ENCODE measurements around the gene CLK4. TPM values are rescaled to one million over a fixed set of nuclear protein-coding genes. Genes with fewer than 3 reads are reported as not detected.

Gene CLK4
- total RNA-seq, 1 donor from 2014 or later: 42.6 TPM

- no peak overlapping the region for H3K27ac Mint-ChIP-seq
- peaks cover 9% of the 10 kb centered on the region for H3K36me3 Mint-ChIP-seq
- TF ChIP-seq CTCF (conservative IDR thresholded peaks at IDR 0.05): no peak
- H3K9me3 Mint-ChIP-seq: peaks cover 6% of the 10 kb centered on the region
- H3K27me3 Mint-ChIP-seq: peaks cover 48% of the 10 kb centered on the region
- DNase-seq (ENCODE audit: extremely low spot score, unreplicated experiment): peak; percentile 69
- peaks cover 14% of the 10 kb centered on the region for H3K4me1 Mint-ChIP-seq (ENCODE audit: unreplicated experiment)
- peak overlapping the region; percentile 69 for H3K4me3 Mint-ChIP-seq
Measured at GRCh38 chr5:178577376-178577839, 49.4 kb downstream of the CLK4 start.

GRCh38 chr5:178576591-178577351 is 50.1 kb downstream of the CLK4 start:
- TF ChIP-seq CTCF (conservative IDR thresholded peaks at IDR 0.05): no peak
- H3K36me3 Mint-ChIP-seq: peaks cover 9% of the 10 kb centered on the region
- H3K4me3 Mint-ChIP-seq: peak overlapping the region; percentile 69
- peaks cover 13% of the 10 kb centered on the region for H3K4me1 Mint-ChIP-seq (ENCODE audit: unreplicated experiment)
- peaks cover 10% of the 10 kb centered on the region for H3K9me3 Mint-ChIP-seq
- no peak overlapping the region for H3K27ac Mint-ChIP-seq
- peak; percentile 71 for DNase-seq (ENCODE audit: extremely low spot score, unreplicated experiment)
- peaks cover 47% of the 10 kb centered on the region for H3K27me3 Mint-ChIP-seq

- no peak overlapping the region for H3K4me3 Mint-ChIP-seq
- DNase-seq (ENCODE audit: extremely low spot score, unreplicated experiment): no peak
- H3K4me1 Mint-ChIP-seq (ENCODE audit: unreplicated experiment): peaks cover 9% of the 10 kb centered on the region
- H3K27ac Mint-ChIP-seq: no peak overlapping the region
- H3K27me3 Mint-ChIP-seq: peaks cover 45% of the 10 kb centered on the region
- peaks cover 12% of the 10 kb centered on the region for H3K36me3 Mint-ChIP-seq
- peaks cover 10% of the 10 kb centered on the region for H3K9me3 Mint-ChIP-seq
- no peak for TF ChIP-seq CTCF (conservative IDR thresholded peaks at IDR 0.05)
Measured at GRCh38 chr5:178573216-178573615, 53.6 kb downstream of the CLK4 start.

- Mint-ChIP-seq H3K9me3 (peaks cover 10% of the 10 kb centered on the region), H3K27ac (no peak overlapping the region), H3K4me3 (no peak overlapping the region), H3K4me1 (ENCODE audit: unreplicated experiment) (peaks cover 6% of the 10 kb centered on the region), H3K36me3 (peaks cover 12% of the 10 kb centered on the region), H3K27me3 (peaks cover 44% of the 10 kb centered on the region)
- DNase-seq (ENCODE audit: extremely low spot score, unreplicated experiment): no peak
- no peak for TF ChIP-seq CTCF (conservative IDR thresholded peaks at IDR 0.05)
Measured at GRCh38 chr5:178572617-178573016, 54.2 kb downstream of the CLK4 start.

- Mint-ChIP-seq H3K4me1 (ENCODE audit: unreplicated experiment) (peaks cover 16% of the 10 kb centered on the region), H3K9me3 (peaks cover 10% of the 10 kb centered on the region), H3K4me3 (no peak overlapping the region), H3K36me3 (peaks cover 8% of the 10 kb centered on the region), H3K27ac (no peak overlapping the region), H3K27me3 (peaks cover 43% of the 10 kb centered on the region)
- DNase-seq (ENCODE audit: extremely low spot score, unreplicated experiment): no peak
- no peak for TF ChIP-seq CTCF (conservative IDR thresholded peaks at IDR 0.05)
Measured at GRCh38 chr5:178569485-178569884, 57.4 kb downstream of the CLK4 start.
